ENCODE measurements around the gene IKZF4. TPM values are rescaled to one million over a fixed set of nuclear protein-coding genes. Genes with fewer than 3 reads are reported as not detected.
"Not testable (repeated sequence)": the region's sequence is repeated elsewhere in the genome, so short reads cannot be mapped to it uniquely, and the experiment has no call there.

IKZF4 gene
- total RNA-seq, 1 donor from 2014 or later = 5.7 TPM

- Histone ChIP-seq H3K4me3 (ENCODE audit: low read depth, low read length) (peak overlapping the region; percentile 95), H3K36me3 (ENCODE audit: control insufficient read depth, insufficient read depth, low read length) (peaks cover 1% of the 10 kb centered on the region), H3K27me3 (ENCODE audit: control insufficient read depth, insufficient read depth, low read length) (no peaks in the 10 kb centered on the region)
- TF ChIP-seq, protein P1, sequence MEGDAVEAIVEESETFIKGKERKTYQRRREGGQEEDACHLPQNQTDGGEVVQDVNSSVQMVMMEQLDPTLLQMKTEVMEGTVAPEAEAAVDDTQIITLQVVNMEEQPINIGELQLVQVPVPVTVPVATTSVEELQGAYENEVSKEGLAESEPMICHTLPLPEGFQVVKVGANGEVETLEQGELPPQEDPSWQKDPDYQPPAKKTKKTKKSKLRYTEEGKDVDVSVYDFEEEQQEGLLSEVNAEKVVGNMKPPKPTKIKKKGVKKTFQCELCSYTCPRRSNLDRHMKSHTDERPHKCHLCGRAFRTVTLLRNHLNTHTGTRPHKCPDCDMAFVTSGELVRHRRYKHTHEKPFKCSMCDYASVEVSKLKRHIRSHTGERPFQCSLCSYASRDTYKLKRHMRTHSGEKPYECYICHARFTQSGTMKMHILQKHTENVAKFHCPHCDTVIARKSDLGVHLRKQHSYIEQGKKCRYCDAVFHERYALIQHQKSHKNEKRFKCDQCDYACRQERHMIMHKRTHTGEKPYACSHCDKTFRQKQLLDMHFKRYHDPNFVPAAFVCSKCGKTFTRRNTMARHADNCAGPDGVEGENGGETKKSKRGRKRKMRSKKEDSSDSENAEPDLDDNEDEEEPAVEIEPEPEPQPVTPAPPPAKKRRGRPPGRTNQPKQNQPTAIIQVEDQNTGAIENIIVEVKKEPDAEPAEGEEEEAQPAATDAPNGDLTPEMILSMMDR (IDR thresholded peaks at IDR 0.05; ENCODE audit: insufficient read depth, low read length, poor library complexity, severe bottlenecking) = no peak
- no peak for DNase-seq (ENCODE audit: low read depth)
Measured at GRCh38 chr12:55974308-55974730, 46.5 kb upstream of the IKZF4 start.

- no peak overlapping the region for H3K4me3 ChIP-seq (ENCODE audit: low read depth, low read length)
- no peak for DNase-seq (ENCODE audit: low read depth)
- TF ChIP-seq, protein P1 (IDR thresholded peaks at IDR 0.05; ENCODE audit: insufficient read depth, low read length, poor library complexity, severe bottlenecking) = no peak
- peaks cover 3% of the 10 kb centered on the region for H3K36me3 ChIP-seq (ENCODE audit: control insufficient read depth, insufficient read depth, low read length)
- no peaks in the 10 kb centered on the region for H3K27me3 ChIP-seq (ENCODE audit: control insufficient read depth, insufficient read depth, low read length)
Measured at GRCh38 chr12:55978393-55978792, 42.5 kb upstream of the IKZF4 start.

- Histone ChIP-seq H3K4me3 (ENCODE audit: low read depth, low read length) (no peak overlapping the region), H3K36me3 (ENCODE audit: control insufficient read depth, insufficient read depth, low read length) (peaks cover 4% of the 10 kb centered on the region), H3K27me3 (ENCODE audit: control insufficient read depth, insufficient read depth, low read length) (no peaks in the 10 kb centered on the region)
- no peak for DNase-seq (ENCODE audit: low read depth)
- TF ChIP-seq, protein P1 (IDR thresholded peaks at IDR 0.05; ENCODE audit: insufficient read depth, low read length, poor library complexity, severe bottlenecking) = no peak
Measured at GRCh38 chr12:55979069-55979468, 41.8 kb upstream of the IKZF4 start.

- H3K4me3 ChIP-seq (ENCODE audit: low read depth, low read length); H3K36me3 ChIP-seq (ENCODE audit: control insufficient read depth, insufficient read depth, low read length); DNase-seq (ENCODE audit: low read depth); H3K27me3 ChIP-seq (ENCODE audit: control insufficient read depth, insufficient read depth, low read length): not testable (repeated sequence)
Measured at GRCh38 chr12:55981882-55982281, 39.0 kb upstream of the IKZF4 start.

GRCh38 chr12:55982319-55982936, 38.4 kb upstream of the IKZF4 start:
- TF ChIP-seq, protein P1 (IDR thresholded peaks at IDR 0.05; ENCODE audit: insufficient read depth, low read length, poor library complexity, severe bottlenecking) = no peak
- Histone ChIP-seq H3K4me3 (ENCODE audit: low read depth, low read length) (no peak overlapping the region), H3K27me3 (ENCODE audit: control insufficient read depth, insufficient read depth, low read length) (no peaks in the 10 kb centered on the region), H3K36me3 (ENCODE audit: control insufficient read depth, insufficient read depth, low read length) (peaks cover 3% of the 10 kb centered on the region)
- DNase-seq (ENCODE audit: low read depth) = peak; percentile 74

DNA sequence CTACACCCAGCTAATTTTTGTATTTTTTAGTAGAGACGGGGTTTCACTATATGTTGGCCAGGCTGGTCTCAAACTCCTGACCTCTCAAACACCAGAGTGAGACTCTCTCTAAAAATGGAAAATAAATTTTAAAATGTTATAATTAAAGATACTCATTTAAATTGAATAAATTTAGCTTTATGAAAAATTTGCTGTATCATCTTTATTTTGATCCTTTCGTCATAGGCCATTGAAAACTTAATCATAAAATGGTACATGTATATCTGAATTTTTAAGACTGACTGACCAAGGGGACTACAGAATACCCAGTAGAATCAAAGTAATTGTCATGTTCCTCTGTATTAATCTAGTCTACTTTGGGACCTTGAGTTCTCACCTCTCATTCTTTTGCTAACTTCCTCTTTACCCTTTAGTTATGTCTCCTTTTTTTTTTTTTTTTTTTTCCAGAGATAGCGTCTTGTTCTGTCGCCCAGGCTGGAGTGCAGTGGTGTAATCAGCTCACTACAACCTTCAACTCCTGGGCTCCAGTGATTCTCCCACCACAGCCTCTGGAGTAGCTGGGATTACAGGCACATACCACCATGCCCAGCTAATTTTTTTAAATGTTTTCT, 37.5 kb upstream of the IKZF4 start:
- H3K4me3 ChIP-seq (ENCODE audit: low read depth, low read length) = no peak overlapping the region
- no peak for DNase-seq (ENCODE audit: low read depth)
- TF ChIP-seq, protein P1 (IDR thresholded peaks at IDR 0.05; ENCODE audit: insufficient read depth, low read length, poor library complexity, severe bottlenecking) = no peak
- H3K27me3 ChIP-seq (ENCODE audit: control insufficient read depth, insufficient read depth, low read length) = no peaks in the 10 kb centered on the region
- H3K36me3 ChIP-seq (ENCODE audit: control insufficient read depth, insufficient read depth, low read length) = peaks cover 3% of the 10 kb centered on the region

Data from kidney epithelial cell (primary cell).